ENCODE results near the gene FA2H.
"Not testable (repeated sequence)": the region's sequence is repeated elsewhere in the genome, so short reads cannot be mapped to it uniquely, and the experiment has no call there.

DNA sequence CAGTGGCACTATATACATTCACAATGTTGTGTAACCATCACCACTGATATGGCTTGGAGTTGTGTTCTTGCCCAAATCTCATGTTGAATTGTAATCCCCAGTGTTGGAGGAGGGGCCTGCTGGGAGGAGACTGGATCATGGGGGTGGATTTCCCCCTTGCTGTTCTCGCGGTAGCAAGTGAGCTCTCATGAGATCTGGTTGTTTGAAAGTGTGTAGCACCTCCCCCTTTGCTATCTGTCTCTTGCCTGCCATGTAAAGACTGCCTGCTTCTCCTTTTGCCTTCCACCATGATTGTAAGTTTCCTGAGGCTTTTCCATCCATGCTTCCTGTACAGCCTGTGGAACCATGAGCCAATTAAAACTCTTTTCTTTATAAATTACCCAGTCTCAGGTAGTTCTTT lies 17.1 kb upstream of the FA2H start:
- not testable (repeated sequence) for TF ChIP-seq CTCF (conservative IDR thresholded peaks at IDR 0.05 in 1 of 2, IDR thresholded peaks at IDR 0.05 in 1 of 2; ENCODE audit: extremely low read depth in 1 of 2, insufficient read depth in 1 of 2, low read depth in 1 of 2, low read length in 2 of 2); EZH2 (IDR thresholded peaks at IDR 0.05; ENCODE audit: borderline replicate concordance, low read length)

Measured in mammary epithelial cell (primary cell).